Vagina (tissue), 2 donors: Measurements from ENCODE around the gene ZNF597. TPM values are rescaled to one million over a fixed set of nuclear protein-coding genes. Genes with fewer than 3 reads are reported as not detected.

ENCODE experiments used
- DNase-seq, 2 donors: peaks; one replicate each; pipeline ENCODE4 v3.0.0-alpha.2; 2017; ENCODE audit errors: extremely low spot score in 2 of 2
- H3K27ac ChIP-seq: fragments of 200-600 bp; sonication (generic); one replicate; pipeline ENCODE4 v1.5.1; 2019
- H3K27me3 ChIP-seq: fragments of 200-600 bp; sonication (generic); one replicate; pipeline ENCODE4 v1.5.1; 2019
- H3K36me3 ChIP-seq, 2 donors: fragments of 200-600 bp; sonication (generic); one replicate each; pipeline ENCODE4 v1.5.1; 2017 to 2019
- H3K4me1 ChIP-seq: fragments of 200-600 bp; sonication (generic); one replicate; pipeline ENCODE4 v1.5.1; 2019
- H3K4me3 ChIP-seq, 2 donors: fragments of 200-600 bp; sonication (generic); 1 replicate in 1 of 2; 2 replicates in 1 of 2; pipeline ENCODE4 v1.5.1; 2016 to 2019
- H3K9me3 ChIP-seq: fragments of 200-600 bp; sonication (generic); one replicate; pipeline ENCODE4 v1.5.1; 2019
- CTCF ChIP-seq, 3 experiments: fragments of 450-650 bp in 2 of 3; fragments of 200-600 bp in 1 of 3; sonication (generic) in 1 of 3; IDR thresholded peaks; one replicate each; pipeline ENCODE4 v1.5.1; 2017 to 2019; ENCODE audit warnings: antibody characterized with exemption in 3 of 3, mild to moderate bottlenecking in 2 of 3, moderate library complexity in 2 of 3
- POLR2A ChIP-seq, 2 donors: fragments of 450-650 bp; IDR thresholded peaks; one replicate each; pipeline ENCODE4 v1.6.1; 2017; ENCODE audit warnings: antibody characterized with exemption in 2 of 2, mild to moderate bottlenecking in 2 of 2, moderate library complexity in 2 of 2
- POLR2AphosphoS5 ChIP-seq, 2 donors: sonication (generic); formaldehyde crosslinking; IDR thresholded peaks; one replicate each; pipeline ENCODE4 v1.9.0; 2017; ENCODE audit warnings: antibody characterized with exemption in 2 of 2, mild to moderate bottlenecking in 2 of 2, low read depth in 1 of 2; ENCODE audit not compliant: insufficient read depth in 1 of 2
- intact Hi-C: fragments of 100-400 bp; cut with DNase I; formaldehyde crosslinking; loops from one replicate; pipeline ENCODE4 v1.15.1; 2023
- total RNA-seq: library from RNA; depleted of rRNA; stranded (reverse); fragments of >200 nt; gene quantifications from one replicate; pipeline ENCODE4 v1.2.3, GENCODE V29; 2016

Gene ZNF597, protein sequence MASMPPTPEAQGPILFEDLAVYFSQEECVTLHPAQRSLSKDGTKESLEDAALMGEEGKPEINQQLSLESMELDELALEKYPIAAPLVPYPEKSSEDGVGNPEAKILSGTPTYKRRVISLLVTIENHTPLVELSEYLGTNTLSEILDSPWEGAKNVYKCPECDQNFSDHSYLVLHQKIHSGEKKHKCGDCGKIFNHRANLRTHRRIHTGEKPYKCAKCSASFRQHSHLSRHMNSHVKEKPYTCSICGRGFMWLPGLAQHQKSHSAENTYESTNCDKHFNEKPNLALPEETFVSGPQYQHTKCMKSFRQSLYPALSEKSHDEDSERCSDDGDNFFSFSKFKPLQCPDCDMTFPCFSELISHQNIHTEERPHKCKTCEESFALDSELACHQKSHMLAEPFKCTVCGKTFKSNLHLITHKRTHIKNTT
- total RNA-seq = 2.0 TPM

DNA sequence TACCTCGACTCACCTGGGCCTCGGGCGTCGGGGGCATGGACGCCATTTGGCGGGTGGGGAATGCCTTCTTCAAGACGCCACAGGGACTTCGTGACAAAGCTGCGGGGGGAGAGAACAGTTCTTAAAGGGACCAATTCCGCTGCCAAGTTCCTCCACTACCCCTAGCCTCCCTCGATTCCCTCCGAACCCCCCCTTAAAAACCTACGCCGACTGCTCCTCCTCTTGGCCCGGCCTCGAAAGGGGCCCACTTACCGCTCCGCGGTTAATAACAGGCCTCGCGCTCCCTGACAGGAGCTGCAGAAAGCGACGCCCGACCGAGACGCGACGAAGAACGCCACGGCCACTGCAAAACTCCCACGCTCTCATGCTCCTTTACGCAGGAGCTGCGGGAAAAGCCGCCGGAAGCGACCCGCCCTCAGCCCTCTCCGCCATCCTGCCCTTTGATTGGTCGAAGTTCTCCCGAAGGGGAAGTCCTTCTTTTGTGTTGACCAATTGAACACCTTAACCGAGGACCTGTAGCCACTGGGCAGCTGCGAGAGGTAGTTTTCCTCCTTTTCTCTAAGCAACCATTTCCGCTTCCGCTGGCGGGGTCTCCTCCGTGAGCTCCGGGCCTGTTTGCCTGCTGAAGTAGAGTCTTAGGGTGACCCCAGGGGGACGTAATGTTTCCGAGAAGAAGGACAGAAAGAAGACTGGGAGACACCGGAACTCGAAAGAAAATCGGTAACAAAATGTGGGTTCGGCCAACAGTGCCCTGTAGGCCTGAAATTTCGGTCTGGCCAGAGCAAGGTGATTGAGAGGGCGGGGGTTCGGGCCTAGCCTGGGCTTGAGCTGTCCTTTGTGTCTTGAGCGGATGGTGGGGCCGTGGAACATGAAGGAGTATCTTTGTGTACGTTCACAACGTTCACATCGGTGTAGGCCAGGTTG lies at the start of gene ZNF597, which contains the start of gene NAA60:
Gene ZNF597, minus strand, starts transcription at position 397 of the 924 bp plus-strand sequence. Its CDS starts 351 bp downstream, at position 46.
Gene NAA60, plus strand, starts transcription at position 573 of the 924 bp plus-strand sequence. CDS start 32,548 bp downstream, outside the sequence.
- peaks cover 0 to 24% of the 10 kb centered on the region in 2 donors for H3K36me3 ChIP-seq
- H3K4me3 ChIP-seq = peak within 1 kb of the TSS; percentile 52 to 59
- peaks cover 5% of the 10 kb centered on the region for H3K9me3 ChIP-seq
- no peaks in the 10 kb centered on the region for H3K27me3 ChIP-seq
- no peak for DNase-seq
- H3K27ac ChIP-seq = no peak within 1 kb of the TSS
- H3K4me1 ChIP-seq = peaks cover 7% of the 10 kb centered on the region
- intact Hi-C loops = no loop called here
- TF ChIP-seq CTCF (IDR thresholded peaks at IDR 0.05) = no peak
- peak; percentile 58 to 69 for TF ChIP-seq POLR2AphosphoS5 (IDR thresholded peaks at IDR 0.05; ENCODE audit: insufficient read depth in 1 of 2, low read depth in 1 of 2)

GRCh38 chr16:3492356-3492755 lies 49.1 kb upstream of the ZNF597 start:
- TF ChIP-seq POLR2A (IDR thresholded peaks at IDR 0.05) (no peak), CTCF (IDR thresholded peaks at IDR 0.05) (no peak), POLR2AphosphoS5 (IDR thresholded peaks at IDR 0.05; ENCODE audit: insufficient read depth in 1 of 2, low read depth in 1 of 2) (no peak)
- no peak for DNase-seq
- intact Hi-C loops = loop anchor here (10.0 kb wide), 1 partner anchor 218 kb away; no protein-coding TSS in a partner anchor

DNA sequence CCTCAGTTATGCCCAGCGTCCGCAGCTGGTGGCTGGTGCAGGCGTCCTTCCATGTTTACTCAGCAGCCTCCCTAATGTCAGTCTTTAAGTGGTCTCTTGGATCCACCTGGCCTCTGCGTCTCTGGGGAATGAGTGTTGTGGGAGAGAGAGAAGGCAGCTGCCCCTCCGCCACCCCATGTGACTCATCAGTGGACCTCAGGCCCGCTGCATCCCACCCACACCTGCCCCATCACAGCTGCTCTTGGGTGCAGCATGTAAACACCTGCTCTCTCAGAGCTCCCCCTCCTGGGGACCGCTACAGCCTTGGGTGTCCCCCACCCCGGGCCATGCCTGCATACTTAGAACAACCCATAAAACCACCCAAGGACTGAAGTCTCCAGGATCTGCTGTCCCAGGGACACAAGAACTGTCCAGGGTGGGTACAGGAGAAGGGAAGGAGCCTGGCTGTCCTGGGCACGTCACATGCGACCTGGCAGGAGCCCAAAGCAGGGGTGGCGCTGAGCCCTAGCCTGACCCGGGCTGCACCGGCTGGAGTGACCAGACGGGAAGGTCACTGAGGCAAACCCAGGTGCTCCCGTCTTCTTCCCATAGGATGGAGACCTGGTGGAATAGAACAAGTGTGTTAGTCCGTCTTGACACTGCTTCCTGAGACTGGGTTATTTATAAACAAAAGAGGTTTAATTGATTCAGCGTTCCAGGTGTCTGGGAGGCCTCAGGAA lies 47.8 kb upstream of the ZNF597 start:
- no peak for DNase-seq
- peaks cover 15% of the 10 kb centered on the region for H3K4me1 ChIP-seq
- no peak overlapping the region for H3K4me3 ChIP-seq
- H3K36me3 ChIP-seq = peaks cover 0 to 8% of the 10 kb centered on the region in 2 donors
- intact Hi-C loops = loop anchor here (10.0 kb wide), 1 partner anchor 216 kb away; no protein-coding TSS in a partner anchor
- TF ChIP-seq POLR2AphosphoS5 (IDR thresholded peaks at IDR 0.05; ENCODE audit: insufficient read depth in 1 of 2, low read depth in 1 of 2) = no peak
- TF ChIP-seq POLR2A (IDR thresholded peaks at IDR 0.05) = no peak
- no peak for TF ChIP-seq CTCF (IDR thresholded peaks at IDR 0.05)
- H3K27ac ChIP-seq = no peak overlapping the region
- H3K27me3 ChIP-seq = no peaks in the 10 kb centered on the region
- no peaks in the 10 kb centered on the region for H3K9me3 ChIP-seq

More at GRCh38 chr16:3492356-3492755, 49.1 kb upstream of the ZNF597 start:
- Histone ChIP-seq H3K27me3 (no peaks in the 10 kb centered on the region), H3K9me3 (no peaks in the 10 kb centered on the region), H3K36me3 (no peaks in the 10 kb centered on the region), H3K4me3 (no peak overlapping the region), H3K4me1 (peaks cover 15% of the 10 kb centered on the region), H3K27ac (no peak overlapping the region)

GRCh38 chr16:3488801-3489200 lies 45.5 kb upstream of the ZNF597 start:
- no peak for TF ChIP-seq POLR2A (IDR thresholded peaks at IDR 0.05)
- TF ChIP-seq POLR2AphosphoS5 (IDR thresholded peaks at IDR 0.05; ENCODE audit: insufficient read depth in 1 of 2, low read depth in 1 of 2) = no peak
- no peak for TF ChIP-seq CTCF (IDR thresholded peaks at IDR 0.05)
- DNase-seq = no peak
- Histone ChIP-seq H3K9me3 (no peaks in the 10 kb centered on the region), H3K36me3 (peaks cover 0 to 31% of the 10 kb centered on the region in 2 donors), H3K27me3 (no peaks in the 10 kb centered on the region), H3K27ac (no peak overlapping the region), H3K4me1 (peaks cover 14% of the 10 kb centered on the region), H3K4me3 (no peak overlapping the region)
- intact Hi-C loops = loop anchor here (10.0 kb wide), 1 partner anchor 654 kb away; the partner anchor contains the start of gene ZG16B
